SK-N-MC (cell line): Measurements from ENCODE around the gene RNASEL.

ENCODE experiments used
- EZH2 ChIP-seq: fragments of 200-600 bp; sonication (generic); IDR thresholded peaks from one replicate; pipeline ENCODE4 v1.6.1; 2017; ENCODE audit warnings: antibody characterized with exemption
- FOXP2 ChIP-seq: optimal IDR thresholded peaks from 2 replicates; pipeline ENCODE3; 2011; ENCODE audit warnings: mild to moderate bottlenecking, moderate library complexity; ENCODE audit not compliant: insufficient read depth; ENCODE audit errors: extremely low read length, control extremely low read depth
- POLR2AphosphoS5 ChIP-seq: IDR thresholded peaks from 2 replicates; pipeline ENCODE4 v1.6.1; 2012; ENCODE audit warnings: mild to moderate bottlenecking, low read depth, low read length, borderline replicate concordance

DNA sequence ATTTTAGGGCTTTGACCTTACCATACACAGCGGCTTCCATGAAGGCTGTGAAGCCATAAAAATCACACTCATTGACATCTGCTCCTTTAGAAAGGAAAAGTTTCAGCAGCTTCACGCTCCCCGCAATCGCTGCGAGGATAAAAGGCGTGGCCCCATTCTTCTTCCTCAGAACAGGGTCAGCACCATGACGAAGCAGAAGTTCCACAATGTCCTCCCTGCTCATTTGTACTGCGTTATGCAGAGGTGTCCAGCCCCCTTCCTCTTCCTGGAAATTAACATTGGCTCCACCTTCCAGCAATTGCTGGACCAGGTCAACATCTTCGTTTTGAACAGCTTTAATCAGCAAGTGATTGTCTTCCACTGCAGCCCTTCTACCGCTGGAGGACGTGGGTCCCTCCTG, 2.7 kb downstream of the RNASEL start:
- no peak for TF ChIP-seq EZH2
- TF ChIP-seq POLR2AphosphoS5 = no peak
- TF ChIP-seq FOXP2 = no peak
